ENCODE results near the gene CLASP2.
"Not testable (repeated sequence)": the region's sequence is repeated elsewhere in the genome, so short reads cannot be mapped to it uniquely, and the experiment has no call there.

Gene CLASP2

GRCh38 chr3:33526787-33527186 is 191.3 kb downstream of the CLASP2 start:
- no peak for DNase-seq

GRCh38 chr3:33525232-33525631 is 192.8 kb downstream of the CLASP2 start:
- DNase-seq, result no peak

- no peak for DNase-seq
Observed at GRCh38 chr3:33523093-33523667, 194.9 kb downstream of the CLASP2 start.

GRCh38 chr3:33521736-33522135 is 196.3 kb downstream of the CLASP2 start:
- no peak for DNase-seq

GRCh38 chr3:33513262-33513863 is 204.7 kb downstream of the CLASP2 start:
- DNase-seq, result no peak

GRCh38 chr3:33505027-33505426 is 213.0 kb downstream of the CLASP2 start:
- no peak for DNase-seq

- DNase-seq, result no peak
Observed at GRCh38 chr3:33496449-33496848, 221.6 kb downstream of the CLASP2 start.

GRCh38 chr3:33491721-33492120 is 226.3 kb downstream of the CLASP2 start:
- DNase-seq, result no peak

GRCh38 chr3:33490641-33491241 is 227.3 kb downstream of the CLASP2 start:
- DNase-seq, result no peak

GRCh38 chr3:33488683-33489082 is 229.4 kb downstream of the CLASP2 start:
- DNase-seq, result no peak

GRCh38 chr3:33488246-33488645 is 229.8 kb downstream of the CLASP2 start:
- no peak for DNase-seq

GRCh38 chr3:33482111-33482521 is 235.9 kb downstream of the CLASP2 start:
- DNase-seq, result no peak

GRCh38 chr3:33474896-33475295 is 243.2 kb downstream of the CLASP2 start:
- no peak for DNase-seq

GRCh38 chr3:33473813-33474212 is 244.2 kb downstream of the CLASP2 start:
- DNase-seq, result no peak

GRCh38 chr3:33467786-33468185 is 250.3 kb downstream of the CLASP2 start:
- DNase-seq, result no peak

- no peak for DNase-seq
Observed at GRCh38 chr3:33461097-33461496, 257.0 kb downstream of the CLASP2 start.

GRCh38 chr3:33459577-33459976 is 258.5 kb downstream of the CLASP2 start:
- DNase-seq, result not testable (repeated sequence)

- no peak for DNase-seq
Observed at GRCh38 chr3:33458446-33458845, 259.6 kb downstream of the CLASP2 start.

GRCh38 chr3:33456756-33457155 is 261.3 kb downstream of the CLASP2 start:
- DNase-seq, result no peak

- no peak for DNase-seq
Observed at GRCh38 chr3:33453331-33453761, 264.7 kb downstream of the CLASP2 start.

GRCh38 chr3:33451994-33452393 is 266.1 kb downstream of the CLASP2 start:
- DNase-seq, result not testable (repeated sequence)

- DNase-seq, result no peak
Observed at GRCh38 chr3:33447958-33448357, 270.1 kb downstream of the CLASP2 start.

- DNase-seq, result not testable (repeated sequence)
Observed at GRCh38 chr3:33447256-33447625, 270.8 kb downstream of the CLASP2 start.

All from NCI-H774 (cell line).